IMR-90 (cell line): ENCODE measurements around the gene FMO2. TPM values are rescaled to one million over a fixed set of nuclear protein-coding genes. Genes with fewer than 3 reads are reported as not detected.

ENCODE experiments used
- ATAC-seq: fragments of 200-7000 bp; cut with Tn5 transposase; 2 replicates; pipeline ENCODE4 v1.9.1; 2020; ENCODE audit warnings: low read depth, mild to moderate bottlenecking, moderate library complexity
- BruUV-seq: library from RNA; stranded (reverse); fragments of 400-500 nt; replicated peaks from 2 replicates; lab custom pipeline; 2021; lab: Mats Ljungman, UMichigan
- CTCF ChIA-PET: fragments of 300-600 bp; formaldehyde crosslinking; extraction: SDS; loops from one replicate; lab custom pipeline; 2021; ENCODE audit warnings: antibody characterized with exemption; lab: Yijun Ruan, JAX
- POLR2A ChIA-PET: fragments of 300-600 bp; sonication (Branson Sonifier 250); formaldehyde crosslinking; loops from one replicate; lab custom pipeline; 2022; ENCODE audit warnings: antibody characterized with exemption; ENCODE audit not compliant: unreplicated experiment; lab: Charles Lee
- DNase-seq: peaks from one replicate; pipeline ENCODE4 v3.0.0; 2013
- H2AFZ ChIP-seq: replicated peaks from 2 replicates; pipeline ENCODE3; 2013; ENCODE audit warnings: low read length, mild to moderate bottlenecking; ENCODE audit not compliant: poor library complexity
- H2AK5ac ChIP-seq: 2 replicates; pipeline ENCODE4 v1.6.1; 2013; ENCODE audit warnings: low read depth, low read length, inconsistent platforms
- H2AK9ac ChIP-seq: replicated peaks from 2 replicates; pipeline ENCODE3; 2013; ENCODE audit warnings: mild to moderate bottlenecking, low read depth, low read length, moderate library complexity; ENCODE audit not compliant: poor library complexity
- H2BK120ac ChIP-seq: 2 replicates; pipeline ENCODE4 v1.6.1; 2013; ENCODE audit warnings: low read depth, low read length, inconsistent platforms
- H2BK15ac ChIP-seq: 3 replicates; pipeline ENCODE4 v1.6.1; 2013; ENCODE audit warnings: low read depth, low read length, inconsistent platforms
- H2BK20ac ChIP-seq: 2 replicates; pipeline ENCODE4 v1.6.1; 2013; ENCODE audit warnings: low read depth, mild to moderate bottlenecking, inconsistent platforms, low read length, moderate library complexity
- H2BK5ac ChIP-seq: 2 replicates; pipeline ENCODE4 v1.6.1; 2013; ENCODE audit warnings: mild to moderate bottlenecking, low read depth, low read length, inconsistent platforms; ENCODE audit not compliant: poor library complexity, severe bottlenecking
- H3K14ac ChIP-seq: replicated peaks from 2 replicates; pipeline ENCODE4 v1.6.1; 2013; ENCODE audit warnings: low read depth, low read length, inconsistent platforms
- H3K18ac ChIP-seq: 2 replicates; pipeline ENCODE4 v1.6.1; 2013; ENCODE audit warnings: low read depth, low read length, control low read depth
- H3K23ac ChIP-seq: 2 replicates; pipeline ENCODE4 v1.6.1; 2013; ENCODE audit warnings: low read depth, low read length, inconsistent platforms
- H3K27ac ChIP-seq: 2 replicates; pipeline ENCODE4 v1.5.1; 2013; ENCODE audit warnings: mild to moderate bottlenecking, control low read depth, low read length; ENCODE audit not compliant: insufficient read depth
- H3K27me3 ChIP-seq: 2 replicates; pipeline ENCODE4 v1.6.1; 2013; ENCODE audit warnings: low read length; ENCODE audit not compliant: control insufficient read depth, insufficient read depth
- H3K36me3 ChIP-seq: 2 replicates; pipeline ENCODE4 v1.6.1; 2013; ENCODE audit warnings: low read length, mixed read lengths; ENCODE audit not compliant: control insufficient read depth, insufficient read depth
- H3K4ac ChIP-seq: 2 replicates; pipeline ENCODE4 v1.6.1; 2013; ENCODE audit warnings: low read depth, low read length, inconsistent platforms
- H3K4me1 ChIP-seq: 2 replicates; pipeline ENCODE4 v1.6.1; 2013; ENCODE audit warnings: low read length, mixed read lengths; ENCODE audit not compliant: control insufficient read depth, insufficient read depth
- H3K4me2 ChIP-seq: 2 replicates; pipeline ENCODE4 v1.6.1; 2013; ENCODE audit warnings: low read depth, mild to moderate bottlenecking, control low read depth, low read length, moderate library complexity
- H3K4me3 ChIP-seq: 2 replicates; pipeline ENCODE4 v1.5.1; 2013; ENCODE audit warnings: low read depth, mild to moderate bottlenecking, control low read depth, low read length, moderate library complexity; ENCODE audit not compliant: insufficient read depth
- H3K56ac ChIP-seq: 2 replicates; pipeline ENCODE4 v1.6.1; 2013; ENCODE audit warnings: low read length, inconsistent platforms; ENCODE audit not compliant: insufficient read depth; ENCODE audit errors: extremely low read depth
- H3K79me1 ChIP-seq, 2 experiments: 2 replicates each; pipeline ENCODE4 v1.6.1; 2013; ENCODE audit warnings: low read length in 2 of 2, inconsistent platforms in 1 of 2, low read depth in 1 of 2
- H3K9ac ChIP-seq: 2 replicates; pipeline ENCODE4 v1.6.1; 2013; ENCODE audit warnings: low read depth, low read length, control low read depth
- H3K9me1 ChIP-seq: 2 replicates; pipeline ENCODE4 v1.6.1; 2013; ENCODE audit warnings: low read length, inconsistent platforms; ENCODE audit not compliant: insufficient read depth
- H3K9me3 ChIP-seq: 2 replicates; pipeline ENCODE4 v1.6.1; 2013; ENCODE audit warnings: low read length; ENCODE audit not compliant: control insufficient read depth, insufficient read depth
- H4K20me1 ChIP-seq: 2 replicates; pipeline ENCODE4 v1.6.1; 2013; ENCODE audit warnings: low read length, inconsistent platforms; ENCODE audit not compliant: insufficient read depth
- H4K5ac ChIP-seq: 2 replicates; pipeline ENCODE4 v1.6.1; 2013; ENCODE audit warnings: mild to moderate bottlenecking, low read depth, low read length, control low read depth
- H4K8ac ChIP-seq, 2 experiments: 2 replicates each; pipeline ENCODE4 v1.6.1; 2013; ENCODE audit warnings: low read depth in 2 of 2, low read length in 2 of 2, control low read depth in 1 of 2, inconsistent platforms in 1 of 2
- H4K91ac ChIP-seq: 2 replicates; pipeline ENCODE4 v1.6.1; 2013; ENCODE audit warnings: low read depth, low read length, inconsistent platforms; ENCODE audit not compliant: insufficient read depth
- BHLHE40 ChIP-seq: fragments of 150-350 bp; IDR thresholded peaks from 2 replicates; pipeline ENCODE4 v1.6.1; 2016; ENCODE audit warnings: mild to moderate bottlenecking, low read depth, low read length
- CEBPB ChIP-seq: IDR thresholded peaks from 2 replicates; pipeline ENCODE4 v1.6.1; 2012; ENCODE audit warnings: low read depth, low read length, improper control_type of control experiment
- CHD1 ChIP-seq: IDR thresholded peaks from 2 replicates; pipeline ENCODE4 v1.6.1; 2012; ENCODE audit warnings: low read depth, low read length, improper control_type of control experiment
- FOS ChIP-seq: fragments of 150-350 bp; IDR thresholded peaks from 2 replicates; pipeline ENCODE4 v1.6.1; 2016; ENCODE audit warnings: low read depth, low read length
- MAFK ChIP-seq: IDR thresholded peaks from 2 replicates; pipeline ENCODE4 v1.6.1; 2012; ENCODE audit warnings: low read depth, low read length, improper control_type of control experiment
- MAZ ChIP-seq: IDR thresholded peaks from 2 replicates; pipeline ENCODE4 v1.6.1; 2012; ENCODE audit warnings: low read depth, mild to moderate bottlenecking, low read length, improper control_type of control experiment, moderate library complexity, borderline replicate concordance
- NFE2L2 ChIP-seq: fragments of 150-350 bp; IDR thresholded peaks from 2 replicates; pipeline ENCODE4 v1.6.1; 2016; ENCODE audit warnings: low read depth, mild to moderate bottlenecking, low read length
- POLR2A ChIP-seq: IDR thresholded peaks from 2 replicates; pipeline ENCODE4 v1.6.1; 2012; ENCODE audit warnings: mild to moderate bottlenecking, low read depth, low read length
- RAD21 ChIP-seq: IDR thresholded peaks from 2 replicates; pipeline ENCODE4 v1.6.1; 2012; ENCODE audit warnings: low read length, improper control_type of control experiment
- RCOR1 ChIP-seq: IDR thresholded peaks from 2 replicates; pipeline ENCODE4 v1.6.1; 2012; ENCODE audit warnings: mild to moderate bottlenecking, low read length, improper control_type of control experiment; ENCODE audit not compliant: insufficient replicate concordance
- RFX5 ChIP-seq: IDR thresholded peaks from 2 replicates; pipeline ENCODE4 v1.8.0; 2012; ENCODE audit warnings: low read depth, mild to moderate bottlenecking, low read length, moderate library complexity
- SMC3 ChIP-seq: fragments of 150-350 bp; IDR thresholded peaks from 2 replicates; pipeline ENCODE4 v1.6.1; 2016; ENCODE audit warnings: low read depth, mild to moderate bottlenecking, antibody characterized with exemption, low read length, moderate library complexity
- WGBS, 2 experiments: methylation state at CpG; one replicate each; pipeline versions ENCODE4 v1.1.5 to v1.1.7; 2013; ENCODE audit warnings: missing lambda C conversion rate in 2 of 2; ENCODE audit not compliant: insufficient read length in 1 of 2; ENCODE audit errors: extremely low coverage in 2 of 2; 5-methylcytosine and 5-hydroxymethylcytosine counted together
- dilution Hi-C: fragments of 300-500 bp; cut with HindIII; formaldehyde crosslinking; loops from one replicate; pipeline ENCODE4 v1.14.3; 2018; ENCODE audit warnings: low sequenced_read_pairs; ENCODE audit not compliant: unreplicated experiment
- in situ Hi-C: fragments of 300-500 bp; cut with MboI; formaldehyde crosslinking; loops from 3 replicates; pipeline ENCODE4 v1.14.3; 2019; ENCODE audit warnings: low sequenced_read_pairs, inconsistent platforms, mixed read lengths
- intact Hi-C: fragments of 100-400 bp; cut with micrococcal nuclease; formaldehyde crosslinking; loops from 2 replicates; pipeline ENCODE4 v1.10.0; 2022
- polyA plus RNA-seq, 3 experiments: library from polyadenylated mRNA; depleted of rRNA; stranded (reverse); fragments of >200 nt; gene quantifications; 2 replicates each; pipeline ENCODE4 v1.2.3, GENCODE V29; 2012; ENCODE audit warnings: low replicate concordance in 1 of 3
- total RNA-seq: library from RNA; depleted of rRNA; stranded (reverse); fragments of >200 nt; gene quantifications from 2 replicates; pipeline ENCODE4 v1.2.3, GENCODE V29; 2012
- TF ChIP-seq, protein P1 (sequence below): fragments of 150-350 bp; IDR thresholded peaks from 2 replicates; pipeline ENCODE4 v1.6.1; 2017; ENCODE audit warnings: mild to moderate bottlenecking, antibody characterized with exemption, low read length, low read depth
- TF ChIP-seq, protein P2 (sequence below): fragments of 150-350 bp; IDR thresholded peaks from 2 replicates; pipeline ENCODE4 v1.6.1; 2016; ENCODE audit warnings: low read depth, mild to moderate bottlenecking, low read length, moderate library complexity, borderline replicate concordance

Gene FMO2
- total and polyA plus RNA-seq, 2 of the 4 experiments (the other 2 are of a cell fraction), result under 0.01 to 0.05 TPM

DNA sequence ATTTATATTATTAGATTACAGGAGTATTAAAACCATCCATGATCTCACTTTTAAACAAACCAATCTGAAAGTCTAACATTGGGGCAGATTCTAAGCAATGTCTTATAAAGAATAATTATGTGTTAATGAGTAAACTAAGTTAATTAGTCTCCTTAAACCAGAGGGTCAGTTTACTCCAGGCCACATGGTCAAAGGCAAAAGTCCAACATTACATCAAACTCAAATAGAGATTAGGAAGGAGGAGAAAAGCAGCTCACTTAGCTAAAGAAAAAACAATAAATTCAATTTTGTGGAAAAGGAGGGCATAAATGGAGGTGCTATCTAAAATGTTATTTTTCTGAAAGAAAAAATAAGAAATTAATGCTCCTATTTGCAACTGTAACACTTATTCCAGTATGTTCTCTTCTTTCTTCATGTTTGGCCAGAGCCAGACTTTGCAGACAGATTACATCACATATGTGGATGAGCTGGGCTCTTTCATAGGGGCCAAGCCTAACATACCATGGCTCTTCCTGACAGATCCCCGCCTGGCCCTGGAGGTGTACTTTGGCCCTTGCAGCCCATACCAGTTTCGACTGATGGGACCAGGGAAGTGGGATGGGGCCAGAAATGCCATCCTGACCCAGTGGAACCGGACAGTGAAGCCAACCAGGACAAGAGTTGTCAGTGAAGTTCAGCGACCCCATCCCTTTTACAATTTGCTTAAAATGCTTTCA, 24.3 kb upstream of the FMO2 start:
- Histone ChIP-seq H3K4me2 (no peak overlapping the region; the same call in 1 of the 2 replicates), H4K20me1 (no peaks in the 10 kb centered on the region), H3K27ac (peak overlapping the region; percentile 99; the same call in 1 of the 2 replicates), H2BK120ac (peak overlapping the region; percentile 74; the same call in 1 of the 2 replicates), H3K4ac (peak overlapping the region; percentile 59; the same call in 1 of the 2 replicates), H3K9me3 (no peaks in the 10 kb centered on the region; the same call in 1 of the 2 replicates), H3K79me1 (no peaks in the 10 kb centered on the region), H3K4me3 (no peak overlapping the region), H3K9ac (peak overlapping the region; percentile 32; the same call in 1 of the 2 replicates), H3K27me3 (no peaks in the 10 kb centered on the region), H3K9me1 (no peaks in the 10 kb centered on the region), H3K4me1 (peaks cover 8% of the 10 kb centered on the region; the same call in 1 of the 2 replicates), H2AK9ac (no peak overlapping the region), H2BK5ac (peak overlapping the region; percentile 24), H4K5ac (peak overlapping the region; percentile 95; the same call in 1 of the 2 replicates), H2AK5ac (no peak overlapping the region), H2AFZ (no peak overlapping the region), H2BK15ac (no peak overlapping the region), H3K14ac (0 out of 2 replicates have a peak overlapping the region, but pooled peaks have one; percentile 52), H3K36me3 (no peaks in the 10 kb centered on the region), H3K23ac (no peak overlapping the region), H4K8ac (peak overlapping the region in 1 of 2 experiments; percentile 23; a peak in 1 of 4 replicates), H4K91ac (peak overlapping the region; percentile 7; the same call in 1 of the 2 replicates), H3K56ac (no peak overlapping the region), H3K18ac (peak overlapping the region; percentile 98), H2BK20ac (no peak overlapping the region)
- ChIA-PET POLR2A (no interaction called here), CTCF (interaction anchor here (1.0 kb wide), 1 partner anchor 10 kb away, joined by 4 read pairs; no protein-coding TSS in a partner anchor)
- WGBS, 2 experiments, result 43% methylated on average over 1 of the region's 4 CpGs; no CpG with 5 or more reads in 1 of the 2 experiments
- no TSS peak for BruUV-seq
- dilution Hi-C loops, result no loop called here
- intact Hi-C loops, result no loop called here
- no peak for DNase-seq
- in situ Hi-C loops, result no loop called here
- ATAC-seq, result peak; percentile 35
- TF ChIP-seq, protein P1, sequence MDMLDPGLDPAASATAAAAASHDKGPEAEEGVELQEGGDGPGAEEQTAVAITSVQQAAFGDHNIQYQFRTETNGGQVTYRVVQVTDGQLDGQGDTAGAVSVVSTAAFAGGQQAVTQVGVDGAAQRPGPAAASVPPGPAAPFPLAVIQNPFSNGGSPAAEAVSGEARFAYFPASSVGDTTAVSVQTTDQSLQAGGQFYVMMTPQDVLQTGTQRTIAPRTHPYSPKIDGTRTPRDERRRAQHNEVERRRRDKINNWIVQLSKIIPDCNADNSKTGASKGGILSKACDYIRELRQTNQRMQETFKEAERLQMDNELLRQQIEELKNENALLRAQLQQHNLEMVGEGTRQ, result no peak
- TF ChIP-seq BHLHE40, result no peak
- TF ChIP-seq CEBPB, result no peak
- TF ChIP-seq, protein P2, sequence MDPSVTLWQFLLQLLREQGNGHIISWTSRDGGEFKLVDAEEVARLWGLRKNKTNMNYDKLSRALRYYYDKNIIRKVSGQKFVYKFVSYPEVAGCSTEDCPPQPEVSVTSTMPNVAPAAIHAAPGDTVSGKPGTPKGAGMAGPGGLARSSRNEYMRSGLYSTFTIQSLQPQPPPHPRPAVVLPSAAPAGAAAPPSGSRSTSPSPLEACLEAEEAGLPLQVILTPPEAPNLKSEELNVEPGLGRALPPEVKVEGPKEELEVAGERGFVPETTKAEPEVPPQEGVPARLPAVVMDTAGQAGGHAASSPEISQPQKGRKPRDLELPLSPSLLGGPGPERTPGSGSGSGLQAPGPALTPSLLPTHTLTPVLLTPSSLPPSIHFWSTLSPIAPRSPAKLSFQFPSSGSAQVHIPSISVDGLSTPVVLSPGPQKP, result no peak
- no peak for TF ChIP-seq RFX5
- no peak for TF ChIP-seq SMC3
- TF ChIP-seq CHD1, result no peak
- no peak for TF ChIP-seq RCOR1
- no peak for TF ChIP-seq POLR2A
- TF ChIP-seq MAZ, result no peak
- no peak for TF ChIP-seq RAD21
- TF ChIP-seq FOS, result no peak
- TF ChIP-seq NFE2L2, result no peak
- no peak for TF ChIP-seq MAFK
